Subcutaneous abdominal adipose tissue (tissue), 5 donors: ENCODE measurements around the gene SORL1.
A peak's percentile ranks its signal among the peaks of the same experiment; 100 is the strongest.
"Not testable (repeated sequence)": the region's sequence is repeated elsewhere in the genome, so short reads cannot be mapped to it uniquely, and the experiment has no call there.

Experiments
- H3K27ac ChIP-seq: one replicate; pipeline ENCODE4 v1.7.0; 2013; ENCODE audit warnings: low read depth, mild to moderate bottlenecking, inconsistent platforms, low read length, moderate library complexity
- H3K27me3 ChIP-seq, 5 donors: one replicate each; pipeline ENCODE4 v1.7.0; 2013; ENCODE audit warnings: low read length in 5 of 5, inconsistent platforms in 1 of 5; ENCODE audit not compliant: control insufficient read depth in 5 of 5, insufficient read depth in 4 of 5
- H3K36me3 ChIP-seq, 5 donors: one replicate each; pipeline ENCODE4 v1.7.0; 2013; ENCODE audit warnings: low read length in 5 of 5; ENCODE audit not compliant: control insufficient read depth in 5 of 5, insufficient read depth in 5 of 5
- H3K4me1 ChIP-seq, 5 donors: one replicate each; pipeline ENCODE4 v1.7.0; 2013; ENCODE audit warnings: low read length in 5 of 5, mild to moderate bottlenecking in 3 of 5, moderate library complexity in 1 of 5; ENCODE audit not compliant: control insufficient read depth in 5 of 5, insufficient read depth in 5 of 5
- H3K4me3 ChIP-seq, 5 donors: one replicate each; pipeline ENCODE4 v1.7.0; 2013; ENCODE audit warnings: low read length in 5 of 5, low read depth in 1 of 5
- H3K9ac ChIP-seq, 5 donors: one replicate each; pipeline ENCODE4 v1.7.0; 2013; ENCODE audit warnings: low read length in 5 of 5, mild to moderate bottlenecking in 4 of 5, moderate library complexity in 3 of 5
- H3K9me3 ChIP-seq, 5 donors: one replicate each; pipeline ENCODE4 v1.7.0; 2013; ENCODE audit warnings: low read length in 5 of 5; ENCODE audit not compliant: control insufficient read depth in 5 of 5
- donor health status: healthy.
- donor health status: healthy.
- donor health status: healthy.
- donor health status: healthy.
- donor health status: healthy.

SORL1 gene, protein sequence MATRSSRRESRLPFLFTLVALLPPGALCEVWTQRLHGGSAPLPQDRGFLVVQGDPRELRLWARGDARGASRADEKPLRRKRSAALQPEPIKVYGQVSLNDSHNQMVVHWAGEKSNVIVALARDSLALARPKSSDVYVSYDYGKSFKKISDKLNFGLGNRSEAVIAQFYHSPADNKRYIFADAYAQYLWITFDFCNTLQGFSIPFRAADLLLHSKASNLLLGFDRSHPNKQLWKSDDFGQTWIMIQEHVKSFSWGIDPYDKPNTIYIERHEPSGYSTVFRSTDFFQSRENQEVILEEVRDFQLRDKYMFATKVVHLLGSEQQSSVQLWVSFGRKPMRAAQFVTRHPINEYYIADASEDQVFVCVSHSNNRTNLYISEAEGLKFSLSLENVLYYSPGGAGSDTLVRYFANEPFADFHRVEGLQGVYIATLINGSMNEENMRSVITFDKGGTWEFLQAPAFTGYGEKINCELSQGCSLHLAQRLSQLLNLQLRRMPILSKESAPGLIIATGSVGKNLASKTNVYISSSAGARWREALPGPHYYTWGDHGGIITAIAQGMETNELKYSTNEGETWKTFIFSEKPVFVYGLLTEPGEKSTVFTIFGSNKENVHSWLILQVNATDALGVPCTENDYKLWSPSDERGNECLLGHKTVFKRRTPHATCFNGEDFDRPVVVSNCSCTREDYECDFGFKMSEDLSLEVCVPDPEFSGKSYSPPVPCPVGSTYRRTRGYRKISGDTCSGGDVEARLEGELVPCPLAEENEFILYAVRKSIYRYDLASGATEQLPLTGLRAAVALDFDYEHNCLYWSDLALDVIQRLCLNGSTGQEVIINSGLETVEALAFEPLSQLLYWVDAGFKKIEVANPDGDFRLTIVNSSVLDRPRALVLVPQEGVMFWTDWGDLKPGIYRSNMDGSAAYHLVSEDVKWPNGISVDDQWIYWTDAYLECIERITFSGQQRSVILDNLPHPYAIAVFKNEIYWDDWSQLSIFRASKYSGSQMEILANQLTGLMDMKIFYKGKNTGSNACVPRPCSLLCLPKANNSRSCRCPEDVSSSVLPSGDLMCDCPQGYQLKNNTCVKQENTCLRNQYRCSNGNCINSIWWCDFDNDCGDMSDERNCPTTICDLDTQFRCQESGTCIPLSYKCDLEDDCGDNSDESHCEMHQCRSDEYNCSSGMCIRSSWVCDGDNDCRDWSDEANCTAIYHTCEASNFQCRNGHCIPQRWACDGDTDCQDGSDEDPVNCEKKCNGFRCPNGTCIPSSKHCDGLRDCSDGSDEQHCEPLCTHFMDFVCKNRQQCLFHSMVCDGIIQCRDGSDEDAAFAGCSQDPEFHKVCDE (N-terminal part only)

DNA sequence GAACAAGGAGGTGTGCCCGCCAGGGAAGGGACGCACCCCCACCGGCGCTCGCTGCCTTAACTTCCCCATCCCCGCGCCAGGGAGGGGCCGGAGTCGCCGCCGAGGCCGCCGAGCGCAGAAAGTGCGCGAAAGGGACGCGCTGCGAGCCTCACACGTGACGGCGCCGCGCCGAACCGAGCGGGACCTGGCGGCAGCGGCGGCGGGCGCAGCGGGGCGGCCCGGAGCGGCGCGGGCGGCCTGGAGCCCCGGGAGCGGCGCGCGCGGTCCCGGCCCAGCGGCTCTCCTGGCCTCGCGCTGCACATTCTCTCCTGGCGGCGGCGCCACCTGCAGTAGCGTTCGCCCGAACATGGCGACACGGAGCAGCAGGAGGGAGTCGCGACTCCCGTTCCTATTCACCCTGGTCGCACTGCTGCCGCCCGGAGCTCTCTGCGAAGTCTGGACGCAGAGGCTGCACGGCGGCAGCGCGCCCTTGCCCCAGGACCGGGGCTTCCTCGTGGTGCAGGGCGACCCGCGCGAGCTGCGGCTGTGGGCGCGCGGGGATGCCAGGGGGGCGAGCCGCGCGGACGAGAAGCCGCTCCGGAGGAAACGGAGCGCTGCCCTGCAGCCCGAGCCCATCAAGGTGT, at the start of gene SORL1:
SORL1 (plus strand) TSS at position 329 of the 623 bp plus-strand sequence; CDS start at position 347, 18 bp downstream.
- no peaks in the 10 kb centered on the region for H3K9me3 ChIP-seq
- H3K27me3 ChIP-seq: peaks cover 0 to 22% (median 4%) of the 10 kb centered on the region in 5 donors
- peak within 1 kb of the TSS in 2 of 5 donors; percentile 41 to 55 for H3K9ac ChIP-seq
- peak within 1 kb of the TSS; percentile 58 to 85 (median 75) for H3K4me3 ChIP-seq
- no peak within 1 kb of the TSS for H3K27ac ChIP-seq
- H3K36me3 ChIP-seq: no peaks in the 10 kb centered on the region
- peaks cover 0 to 28% (median 26%) of the 10 kb centered on the region in 5 donors for H3K4me1 ChIP-seq

DNA sequence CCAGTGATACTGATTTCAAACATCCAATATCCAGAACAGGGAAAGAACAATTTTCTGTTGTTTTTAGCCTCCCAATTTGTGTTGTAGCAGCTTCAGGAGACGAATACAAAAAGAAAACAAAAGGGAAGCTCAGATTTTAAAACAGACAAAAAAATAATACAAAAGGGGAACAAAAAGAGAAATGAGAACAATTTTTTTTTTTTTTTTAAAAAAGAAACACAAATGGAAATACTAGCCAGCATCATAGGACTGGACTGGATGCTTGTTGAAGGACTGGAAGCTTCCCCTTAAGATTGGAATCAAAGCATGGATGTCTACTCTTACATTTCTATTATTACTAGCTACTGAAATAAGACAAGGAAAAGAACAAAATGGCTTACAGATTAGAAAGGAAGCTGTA, 46.5 kb upstream of the SORL1 start:
- Histone ChIP-seq H3K4me1 (no peaks in the 10 kb centered on the region), H3K9me3 (peaks cover 0 to 8% (median 3%) of the 10 kb centered on the region in 5 donors), H3K27me3 (no peaks in the 10 kb centered on the region), H3K36me3 (no peaks in the 10 kb centered on the region), H3K9ac (no peak overlapping the region), H3K27ac (no peak overlapping the region), H3K4me3 (no peak overlapping the region)

DNA sequence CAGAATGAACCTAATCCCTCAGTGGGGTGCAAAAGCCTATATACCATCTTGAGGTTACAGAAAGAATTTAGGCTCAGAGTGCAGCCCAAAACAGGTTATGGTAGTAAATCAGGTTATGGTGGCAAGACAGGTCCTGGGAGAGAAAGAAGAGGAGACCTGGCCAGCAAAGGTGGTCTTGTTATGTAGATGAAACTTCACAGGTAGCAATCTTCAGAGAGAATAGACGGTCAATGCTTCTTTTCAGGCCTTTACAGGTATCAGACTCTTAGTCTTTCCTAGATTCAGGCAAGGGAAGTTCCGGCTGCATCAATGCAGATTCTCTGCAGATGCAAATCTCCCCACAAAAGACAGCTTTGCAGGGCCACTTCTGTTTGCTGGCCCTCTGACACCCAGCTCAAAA, 45.8 kb upstream of the SORL1 start:
- H3K9ac ChIP-seq: no peak overlapping the region
- no peaks in the 10 kb centered on the region for H3K36me3 ChIP-seq
- no peak overlapping the region for H3K4me3 ChIP-seq
- peaks cover 0 to 8% (median 3%) of the 10 kb centered on the region in 5 donors for H3K9me3 ChIP-seq
- H3K27me3 ChIP-seq: no peaks in the 10 kb centered on the region
- H3K27ac ChIP-seq: no peak overlapping the region
- H3K4me1 ChIP-seq: no peaks in the 10 kb centered on the region

DNA sequence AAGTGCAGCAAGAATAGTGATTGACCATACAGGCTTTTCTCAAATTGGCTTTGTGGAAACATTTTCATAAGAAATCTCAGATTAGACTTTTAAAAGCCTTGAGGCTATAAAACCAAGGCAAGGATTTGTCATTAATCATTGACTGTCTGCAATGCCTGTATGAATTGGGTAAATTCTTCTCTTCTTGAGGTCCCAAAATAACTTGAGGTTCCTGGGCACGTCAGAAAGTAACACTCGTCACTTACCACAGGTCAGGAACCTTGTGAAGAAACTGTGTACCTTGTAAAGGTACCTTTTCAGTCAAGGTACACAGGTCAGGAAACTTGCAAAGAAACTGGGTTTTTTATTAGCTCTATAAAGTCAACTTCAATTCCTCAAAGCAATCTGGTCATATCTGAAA, 43.3 kb upstream of the SORL1 start:
- H3K27ac ChIP-seq: no peak overlapping the region
- H3K27me3 ChIP-seq: no peaks in the 10 kb centered on the region
- no peak overlapping the region for H3K4me3 ChIP-seq
- no peak overlapping the region for H3K9ac ChIP-seq
- peaks cover 0 to 3% (median 0%) of the 10 kb centered on the region in 5 donors for H3K9me3 ChIP-seq
- no peaks in the 10 kb centered on the region for H3K36me3 ChIP-seq
- H3K4me1 ChIP-seq: no peaks in the 10 kb centered on the region

DNA sequence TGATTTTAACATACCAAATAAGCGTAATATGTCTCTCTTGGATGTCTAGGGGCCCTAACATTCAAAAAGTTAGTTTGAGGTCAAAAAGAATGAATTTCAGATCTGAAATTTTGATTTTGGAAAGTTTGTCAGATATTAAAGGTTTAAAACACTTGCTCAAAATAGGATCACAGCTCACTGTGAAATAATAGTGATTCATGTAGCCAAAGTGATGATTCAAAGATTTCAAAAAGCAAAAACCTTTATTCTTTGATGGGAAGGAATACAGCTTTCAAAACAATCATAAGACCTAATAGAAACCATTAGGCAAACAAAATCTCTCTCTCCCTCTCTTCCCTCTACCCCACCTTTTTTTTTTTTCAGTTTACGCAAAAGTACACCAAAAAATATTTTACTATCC, 42.1 kb upstream of the SORL1 start:
- H3K4me3 ChIP-seq, H3K36me3 ChIP-seq, H3K27ac ChIP-seq, H3K9me3 ChIP-seq, H3K4me1 ChIP-seq, H3K27me3 ChIP-seq, H3K9ac ChIP-seq: not testable (repeated sequence)

DNA sequence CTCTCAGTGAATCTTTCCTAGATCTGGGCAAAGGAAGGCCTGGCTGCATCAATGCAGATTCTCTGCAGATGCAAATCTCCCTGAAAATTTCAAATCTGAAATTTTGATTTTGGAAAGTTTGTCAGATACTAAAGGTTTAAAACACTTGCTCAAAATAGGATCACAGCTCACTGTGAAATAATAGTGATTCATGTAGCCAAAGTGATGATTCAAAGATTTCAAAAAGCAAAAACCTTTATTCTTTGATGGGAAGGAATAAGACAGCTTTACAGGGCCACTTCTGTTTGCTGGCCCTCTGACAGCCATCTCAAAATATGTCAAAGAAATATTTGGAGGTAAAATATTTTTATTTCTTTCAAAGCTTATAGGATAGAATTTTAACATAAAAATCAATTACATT, 40.8 kb upstream of the SORL1 start:
- H3K4me3 ChIP-seq, H3K27me3 ChIP-seq, H3K4me1 ChIP-seq, H3K9me3 ChIP-seq, H3K9ac ChIP-seq, H3K27ac ChIP-seq, H3K36me3 ChIP-seq: not testable (repeated sequence)

DNA sequence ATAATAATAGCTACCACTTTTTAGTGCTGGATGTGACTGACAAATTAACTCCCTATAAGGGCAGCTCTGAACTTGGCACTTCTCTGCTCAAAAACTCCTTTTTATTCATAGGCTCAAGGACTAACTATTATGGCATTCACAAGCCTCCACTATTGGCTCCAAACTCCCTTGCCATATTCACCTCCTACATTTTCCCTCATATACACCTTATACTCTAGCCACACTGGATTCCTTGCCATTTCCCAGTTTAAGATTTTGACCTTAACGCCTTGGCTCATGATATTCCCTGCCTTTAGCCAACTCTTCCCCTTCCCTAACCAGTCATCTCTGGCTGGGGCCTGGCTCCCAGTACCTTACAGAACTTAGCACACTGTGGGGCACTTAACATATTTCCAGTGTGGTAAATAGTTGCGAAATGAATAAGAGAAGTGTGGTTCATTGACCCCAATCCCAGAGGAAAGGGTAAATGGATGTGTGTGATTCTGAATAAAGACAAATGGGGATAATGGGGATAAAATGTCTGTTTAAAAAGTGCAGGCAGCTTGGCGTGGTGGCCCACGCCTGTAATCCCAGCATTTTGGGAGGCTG, 40.0 kb upstream of the SORL1 start:
- no peak overlapping the region for H3K4me3 ChIP-seq
- no peak overlapping the region for H3K9ac ChIP-seq
- H3K27ac ChIP-seq: no peak overlapping the region
- H3K9me3 ChIP-seq: no peaks in the 10 kb centered on the region
- H3K36me3 ChIP-seq: no peaks in the 10 kb centered on the region
- H3K27me3 ChIP-seq: no peaks in the 10 kb centered on the region
- peaks cover under 1 to 14% (median 10%) of the 10 kb centered on the region in 5 donors for H3K4me1 ChIP-seq

DNA sequence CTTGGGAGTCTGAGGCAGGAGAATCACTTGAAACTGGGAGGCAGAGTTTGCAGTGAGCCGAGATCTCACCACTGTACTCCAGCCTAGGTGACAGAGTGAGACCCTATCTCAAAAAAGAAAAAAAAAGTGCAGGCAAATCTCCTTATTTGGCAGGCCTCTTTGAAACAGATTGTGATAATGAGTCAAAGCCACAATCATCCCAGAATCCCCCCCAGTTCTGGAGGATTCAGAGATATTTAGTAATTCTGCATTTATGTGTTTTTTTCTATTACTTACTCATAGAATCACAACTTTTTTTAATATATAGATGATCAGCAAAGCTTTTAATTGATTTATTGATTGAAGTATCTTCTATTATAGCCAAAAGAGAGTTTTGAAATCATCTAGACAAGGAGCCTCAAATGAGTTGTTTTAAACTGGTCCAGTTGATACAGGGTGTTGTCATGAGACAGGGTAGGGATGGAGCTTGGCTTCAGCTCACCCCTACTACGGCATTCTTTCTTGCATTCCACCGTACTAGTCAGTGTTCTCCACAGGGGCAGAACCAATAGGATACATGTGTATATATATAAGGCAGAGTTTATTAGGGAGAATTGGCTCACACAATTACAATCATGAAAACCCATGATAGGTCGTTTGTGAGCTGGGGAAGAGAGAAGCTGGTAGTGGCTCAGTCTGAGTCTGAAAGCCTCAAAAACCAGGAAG, 39.3 kb upstream of the SORL1 start:
- Histone ChIP-seq H3K4me1 (peaks cover 3 to 21% (median 17%) of the 10 kb centered on the region in 5 donors), H3K4me3 (no peak overlapping the region), H3K36me3 (no peaks in the 10 kb centered on the region), H3K27ac (no peak overlapping the region), H3K9ac (no peak overlapping the region), H3K9me3 (no peaks in the 10 kb centered on the region), H3K27me3 (no peaks in the 10 kb centered on the region)
